HFFc6 (cell line): ENCODE data around the gene MT1M. TPM values are rescaled to one million over a fixed set of nuclear protein-coding genes. Genes with fewer than 3 reads are reported as not detected.
"Not testable (repeated sequence)": the region's sequence is repeated elsewhere in the genome, so short reads cannot be mapped to it uniquely, and the experiment has no call there.

Experiments
- DNase-seq: peaks from one replicate; pipeline ENCODE4 v3.0.0-alpha.2; 2018
- H3K27ac Mint-ChIP-seq: 2 replicates; pipeline ENCODE4 v1.8.0; 2020; ENCODE audit warnings: mild to moderate bottlenecking, mixed read lengths
- H3K27me3 Mint-ChIP-seq: 2 replicates; pipeline ENCODE4 v1.8.0; 2021; ENCODE audit warnings: mild to moderate bottlenecking, moderate library complexity, mixed read lengths; ENCODE audit not compliant: insufficient read depth
- H3K36me3 Mint-ChIP-seq: 2 replicates; pipeline ENCODE4 v1.8.0; 2021; ENCODE audit warnings: low read depth, mixed read lengths
- H3K4me1 Mint-ChIP-seq: 2 replicates; pipeline ENCODE4 v1.8.0; 2020; ENCODE audit warnings: low read depth, mixed read lengths
- H3K4me3 Mint-ChIP-seq: 2 replicates; pipeline ENCODE4 v1.8.0; 2020; ENCODE audit warnings: mild to moderate bottlenecking, moderate library complexity, mixed read lengths
- H3K9me3 Mint-ChIP-seq: 2 replicates; pipeline ENCODE4 v1.8.0; 2020; ENCODE audit warnings: mild to moderate bottlenecking, mixed read lengths
- CTCF ChIP-seq: fragments of 200-600 bp; sonication (generic); IDR thresholded peaks from 2 replicates; pipeline ENCODE4 v1.5.0; 2021; ENCODE audit warnings: antibody characterized with exemption, mild to moderate bottlenecking
- total RNA-seq, 6 experiments: library from RNA; stranded (reverse); fragmentation: NEBNext Ultra II Directional; extraction: Animal tissue kit (Norgen Biotek cat#: 25700); gene quantifications; 2 replicates in 1 of 6; 3 replicates in 5 of 6; pipeline ENCODE4 v1.2.3, GENCODE V29; 2021

The MT1M gene
- total RNA-seq, 6 experiments from 2014 or later = 0.21 to 0.41 (median 0.28) TPM; not detected in 1

DNA sequence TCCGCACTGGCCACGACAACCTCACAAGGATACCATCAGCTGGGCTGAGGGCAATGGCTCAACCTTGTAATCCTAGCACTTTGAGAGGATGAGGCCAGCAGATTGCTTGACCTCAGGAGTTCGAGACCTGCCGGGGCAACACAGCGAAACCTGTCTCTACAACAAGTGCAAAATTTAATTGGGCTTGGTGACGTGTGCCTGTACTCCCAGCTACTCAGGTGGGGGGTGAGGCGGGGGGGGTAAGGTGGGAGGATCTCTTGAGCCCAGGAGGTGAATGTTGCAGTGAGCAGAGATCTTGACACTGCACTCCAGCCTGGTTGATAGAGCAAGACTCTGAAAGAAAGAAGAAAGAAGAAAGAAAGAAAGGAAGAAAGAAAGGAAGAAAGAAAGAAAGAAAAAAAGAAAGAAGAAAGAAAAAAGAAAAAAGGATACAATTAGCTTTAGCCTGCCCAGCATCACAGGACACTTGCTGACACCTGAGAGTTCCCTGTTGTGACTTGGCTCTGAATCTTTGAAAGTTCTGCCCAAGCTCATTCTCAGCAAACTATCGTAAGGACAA, 12.0 kb upstream of the MT1M start:
- no peak overlapping the region for H3K4me3 Mint-ChIP-seq
- no peak for DNase-seq
- no peaks in the 10 kb centered on the region for H3K36me3 Mint-ChIP-seq
- H3K27ac Mint-ChIP-seq = no peak overlapping the region
- H3K4me1 Mint-ChIP-seq = peaks cover 25% of the 10 kb centered on the region
- H3K9me3 Mint-ChIP-seq = no peaks in the 10 kb centered on the region
- no peak for TF ChIP-seq CTCF
- H3K27me3 Mint-ChIP-seq = no peaks in the 10 kb centered on the region; the same call in none of the 2 replicates

DNA sequence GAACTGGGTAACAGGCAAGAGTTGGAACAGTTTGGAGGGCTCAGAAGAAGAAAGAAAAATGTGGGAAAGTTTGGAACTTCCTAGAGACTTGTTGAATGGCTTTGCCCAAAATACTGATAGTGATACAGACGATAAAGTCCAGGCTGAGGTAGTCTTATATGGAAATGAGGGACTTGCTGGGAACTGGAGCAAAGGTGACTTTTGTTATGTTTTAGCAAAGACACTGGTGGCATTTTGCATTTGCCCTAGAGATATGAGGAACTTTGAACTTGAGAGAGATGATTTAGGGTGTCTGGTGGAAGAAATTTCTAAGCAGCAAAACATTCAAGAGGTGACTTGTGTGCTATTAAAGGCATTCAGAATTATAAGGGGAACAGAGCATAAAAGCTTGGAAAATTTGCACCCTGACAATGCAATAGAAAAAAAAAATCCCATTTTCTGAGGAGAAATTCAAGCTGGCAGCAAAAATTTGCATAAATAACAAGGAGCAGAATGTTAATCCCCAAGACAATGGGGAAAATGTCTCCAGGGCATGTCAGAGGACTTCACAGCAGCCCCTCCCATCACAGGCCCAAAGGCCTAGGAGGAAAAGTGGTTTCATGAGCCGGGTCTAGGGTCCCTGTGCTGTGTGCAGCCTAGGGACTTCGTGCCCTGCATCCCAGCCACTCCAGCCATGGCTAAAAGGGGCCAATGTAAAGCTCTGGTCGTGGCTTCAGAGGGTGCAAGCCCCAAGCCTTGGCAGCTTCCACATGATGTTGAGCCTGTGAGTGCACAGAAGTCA, 10.6 kb upstream of the MT1M start:
- not testable (repeated sequence) for H3K27ac Mint-ChIP-seq, H3K27me3 Mint-ChIP-seq, H3K4me3 Mint-ChIP-seq, H3K9me3 Mint-ChIP-seq, DNase-seq
- Mint-ChIP-seq H3K4me1 (peaks cover 32% of the 10 kb centered on the region), H3K36me3 (peaks cover 13% of the 10 kb centered on the region; the same call in 1 of the 2 replicates)

DNA sequence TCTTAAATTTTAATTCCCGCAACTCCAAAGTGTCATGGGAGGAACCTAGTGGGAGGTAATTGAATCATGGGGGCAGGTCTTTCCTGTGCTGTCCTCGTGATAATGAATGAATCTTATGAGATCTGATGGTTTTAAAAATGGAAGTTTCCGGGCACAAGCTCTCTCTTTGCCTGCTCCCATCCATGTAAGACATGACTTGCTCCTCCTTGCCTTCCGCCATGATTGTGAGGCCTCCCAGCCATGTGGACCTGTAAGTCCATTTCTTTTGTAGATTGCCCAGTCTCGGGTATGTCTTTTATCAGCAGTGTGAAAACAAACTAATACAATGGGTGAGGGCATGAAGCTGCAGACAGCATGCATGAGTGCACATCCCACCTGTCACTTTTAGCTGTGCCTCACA, 9.3 kb upstream of the MT1M start:
- not testable (repeated sequence) for DNase-seq, H3K9me3 Mint-ChIP-seq, H3K4me3 Mint-ChIP-seq, H3K27me3 Mint-ChIP-seq, H3K27ac Mint-ChIP-seq
- H3K4me1 Mint-ChIP-seq = peaks cover 28% of the 10 kb centered on the region
- peaks cover 18% of the 10 kb centered on the region; the same call in 1 of the 2 replicates for H3K36me3 Mint-ChIP-seq

- H3K27me3 Mint-ChIP-seq = peaks cover 4% of the 10 kb centered on the region; the same call in 1 of the 2 replicates
- H3K27ac Mint-ChIP-seq = no peak overlapping the region
- H3K4me3 Mint-ChIP-seq = no peak overlapping the region
- peaks cover 26% of the 10 kb centered on the region for H3K4me1 Mint-ChIP-seq
- no peaks in the 10 kb centered on the region for H3K9me3 Mint-ChIP-seq
- no peak for DNase-seq
- H3K36me3 Mint-ChIP-seq = peaks cover 18% of the 10 kb centered on the region; the same call in 1 of the 2 replicates
- TF ChIP-seq CTCF = no peak
These were observed 8.8 kb upstream of the MT1M start for GRCh38 chr16:56623637-56624036.

DNA sequence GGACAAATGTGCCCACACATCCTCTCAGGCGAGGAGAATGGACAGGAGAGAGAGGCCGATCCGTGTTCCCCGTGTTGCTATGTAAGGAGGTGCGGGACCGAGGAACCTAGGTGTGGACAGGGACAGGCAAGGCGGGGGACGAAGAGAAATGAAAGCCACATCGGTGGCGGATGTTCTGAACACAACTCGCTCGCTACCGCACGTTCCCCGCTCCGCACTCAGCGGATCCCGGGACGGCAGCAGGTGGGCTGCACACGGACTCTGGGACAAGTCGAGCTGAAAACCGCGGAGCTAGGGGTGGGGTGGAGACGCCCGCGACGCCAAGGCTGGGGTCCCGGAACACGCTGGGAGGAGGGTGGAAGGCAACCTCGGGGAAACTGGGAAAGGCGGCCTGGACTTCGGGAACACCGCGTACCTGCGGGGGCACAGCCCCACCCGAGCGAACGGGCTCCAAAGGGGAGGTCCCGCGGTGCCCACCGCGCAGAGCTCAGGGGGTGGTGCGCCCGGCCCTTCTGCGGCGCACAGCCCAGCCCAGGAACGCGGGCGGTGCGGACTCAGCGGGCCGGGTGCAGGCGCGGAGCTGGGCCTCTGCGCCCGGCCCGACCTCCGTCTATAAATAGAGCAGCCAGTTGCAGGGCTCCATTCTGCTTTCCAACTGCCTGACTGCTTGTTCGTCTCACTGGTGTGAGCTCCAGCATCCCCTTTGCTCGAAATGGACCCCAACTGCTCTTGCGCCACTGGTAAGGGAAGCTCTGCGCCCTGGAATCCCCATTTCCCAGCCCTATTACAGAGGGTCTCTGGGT, 7.1 kb upstream of the MT1M start, which contains the start of gene MT1E:
Gene MT1E (plus strand): TSS at position 642 of the 803 bp plus-strand sequence. CDS start 71 bp downstream, at position 713.
- Mint-ChIP-seq H3K9me3 (no peaks in the 10 kb centered on the region), H3K27ac (peak within 1 kb of the TSS; percentile 96), H3K4me3 (peak within 1 kb of the TSS; percentile 97), H3K36me3 (peaks cover 18% of the 10 kb centered on the region; the same call in 1 of the 2 replicates), H3K4me1 (peaks cover 28% of the 10 kb centered on the region), H3K27me3 (peaks cover 4% of the 10 kb centered on the region; the same call in 1 of the 2 replicates)
- TF ChIP-seq CTCF = no peak
- DNase-seq = peak; percentile 75

DNA sequence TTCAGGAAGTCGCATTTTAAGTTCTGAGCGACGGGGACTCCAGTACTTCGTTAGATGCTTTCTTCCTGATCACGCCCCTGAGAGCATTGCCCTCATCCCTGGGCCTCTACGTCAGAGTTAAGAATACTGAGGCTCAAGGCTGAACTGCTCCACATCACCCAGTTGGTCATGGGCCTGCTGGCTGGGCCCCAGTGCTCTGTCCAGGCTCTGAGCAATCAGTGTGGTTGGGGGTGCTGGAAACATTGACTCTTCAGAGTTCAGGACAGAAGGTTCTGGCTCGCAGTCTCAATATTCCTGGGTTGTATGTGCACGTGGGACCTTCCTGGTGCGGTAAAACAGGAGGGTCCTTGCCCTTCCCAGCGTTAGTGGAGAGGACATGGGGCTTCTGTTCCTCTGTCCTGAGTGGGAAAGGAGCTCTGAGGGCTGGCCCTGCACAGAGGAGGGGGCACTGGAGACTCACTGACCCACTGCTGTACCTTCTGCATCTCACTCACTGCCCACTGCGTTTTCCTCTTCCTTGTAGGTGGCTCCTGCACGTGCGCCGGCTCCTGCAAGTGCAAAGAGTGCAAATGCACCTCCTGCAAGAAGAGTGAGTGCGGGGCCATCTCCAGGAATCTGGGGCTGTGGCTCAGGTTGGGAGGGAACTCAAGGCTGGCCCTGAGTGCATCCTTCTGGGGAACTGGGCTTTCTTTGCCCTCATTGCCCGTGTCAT, 6.4 kb upstream of the MT1M start:
- Mint-ChIP-seq H3K27ac (peak overlapping the region; percentile 96), H3K27me3 (peaks cover 4% of the 10 kb centered on the region; the same call in 1 of the 2 replicates), H3K9me3 (no peaks in the 10 kb centered on the region), H3K4me3 (peak overlapping the region; percentile 97), H3K4me1 (peaks cover 28% of the 10 kb centered on the region), H3K36me3 (peaks cover 18% of the 10 kb centered on the region; the same call in 1 of the 2 replicates)
- TF ChIP-seq CTCF = no peak
- peak; percentile 76 for DNase-seq
